Measurements from ENCODE around the gene APIP.

The APIP gene

GRCh38 chr11:34840736-34841386, 75.3 kb downstream of the APIP start:
- DNase-seq (ENCODE audit: low read depth, low spot score): peak; percentile 52

GRCh38 chr11:34839969-34840368, 76.2 kb downstream of the APIP start:
- no peak for DNase-seq (ENCODE audit: low read depth, low spot score)

GRCh38 chr11:34836958-34837856, 79.0 kb downstream of the APIP start:
- no peak for DNase-seq (ENCODE audit: low read depth, low spot score)

GRCh38 chr11:34833602-34834001, 82.6 kb downstream of the APIP start:
- DNase-seq (ENCODE audit: low read depth, low spot score): no peak
